HL-60 (cell line): ENCODE results near the gene CCP110.

Experiments used
- TF ChIP-seq, protein P1 (sequence below): IDR thresholded peaks from one replicate; pipeline ENCODE4 v1.5.1; 2011; ENCODE audit warnings: low read length, control low read depth, inconsistent platforms; ENCODE audit not compliant: insufficient read depth
- TF ChIP-seq, protein P2 (sequence below): IDR thresholded peaks from 2 replicates; pipeline ENCODE4 v1.6.1; 2012; ENCODE audit warnings: low read depth; ENCODE audit not compliant: insufficient replicate concordance

DNA sequence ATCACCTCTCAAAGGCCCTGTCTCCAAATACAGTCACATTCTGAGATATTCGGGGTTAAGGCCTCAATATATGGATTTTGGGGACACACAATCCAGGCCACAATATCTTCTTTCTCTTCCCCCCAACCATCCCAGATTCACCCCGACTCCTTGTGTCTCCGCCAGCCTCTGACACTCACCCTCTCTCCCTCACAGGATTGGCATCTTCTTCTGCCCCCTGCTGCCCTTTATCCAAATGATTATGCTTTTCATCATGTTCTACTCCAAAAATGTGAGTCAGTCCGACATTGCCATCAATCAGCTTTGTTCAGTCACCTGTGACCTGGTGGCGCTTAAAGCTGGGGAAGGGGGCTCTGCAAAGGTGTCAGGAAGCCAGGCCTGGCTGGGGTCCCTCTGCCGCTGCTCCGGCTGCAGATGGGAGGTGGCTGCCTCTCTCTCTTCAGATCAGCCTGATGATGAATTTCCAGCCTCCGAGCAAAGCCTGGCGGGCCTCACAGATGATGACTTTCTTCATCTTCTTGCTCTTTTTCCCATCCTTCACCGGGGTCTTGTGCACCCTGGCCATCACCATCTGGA is 36.9 kb upstream of the CCP110 start:
- TF ChIP-seq, protein P1, sequence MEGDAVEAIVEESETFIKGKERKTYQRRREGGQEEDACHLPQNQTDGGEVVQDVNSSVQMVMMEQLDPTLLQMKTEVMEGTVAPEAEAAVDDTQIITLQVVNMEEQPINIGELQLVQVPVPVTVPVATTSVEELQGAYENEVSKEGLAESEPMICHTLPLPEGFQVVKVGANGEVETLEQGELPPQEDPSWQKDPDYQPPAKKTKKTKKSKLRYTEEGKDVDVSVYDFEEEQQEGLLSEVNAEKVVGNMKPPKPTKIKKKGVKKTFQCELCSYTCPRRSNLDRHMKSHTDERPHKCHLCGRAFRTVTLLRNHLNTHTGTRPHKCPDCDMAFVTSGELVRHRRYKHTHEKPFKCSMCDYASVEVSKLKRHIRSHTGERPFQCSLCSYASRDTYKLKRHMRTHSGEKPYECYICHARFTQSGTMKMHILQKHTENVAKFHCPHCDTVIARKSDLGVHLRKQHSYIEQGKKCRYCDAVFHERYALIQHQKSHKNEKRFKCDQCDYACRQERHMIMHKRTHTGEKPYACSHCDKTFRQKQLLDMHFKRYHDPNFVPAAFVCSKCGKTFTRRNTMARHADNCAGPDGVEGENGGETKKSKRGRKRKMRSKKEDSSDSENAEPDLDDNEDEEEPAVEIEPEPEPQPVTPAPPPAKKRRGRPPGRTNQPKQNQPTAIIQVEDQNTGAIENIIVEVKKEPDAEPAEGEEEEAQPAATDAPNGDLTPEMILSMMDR, result no peak
- TF ChIP-seq, protein P2, sequence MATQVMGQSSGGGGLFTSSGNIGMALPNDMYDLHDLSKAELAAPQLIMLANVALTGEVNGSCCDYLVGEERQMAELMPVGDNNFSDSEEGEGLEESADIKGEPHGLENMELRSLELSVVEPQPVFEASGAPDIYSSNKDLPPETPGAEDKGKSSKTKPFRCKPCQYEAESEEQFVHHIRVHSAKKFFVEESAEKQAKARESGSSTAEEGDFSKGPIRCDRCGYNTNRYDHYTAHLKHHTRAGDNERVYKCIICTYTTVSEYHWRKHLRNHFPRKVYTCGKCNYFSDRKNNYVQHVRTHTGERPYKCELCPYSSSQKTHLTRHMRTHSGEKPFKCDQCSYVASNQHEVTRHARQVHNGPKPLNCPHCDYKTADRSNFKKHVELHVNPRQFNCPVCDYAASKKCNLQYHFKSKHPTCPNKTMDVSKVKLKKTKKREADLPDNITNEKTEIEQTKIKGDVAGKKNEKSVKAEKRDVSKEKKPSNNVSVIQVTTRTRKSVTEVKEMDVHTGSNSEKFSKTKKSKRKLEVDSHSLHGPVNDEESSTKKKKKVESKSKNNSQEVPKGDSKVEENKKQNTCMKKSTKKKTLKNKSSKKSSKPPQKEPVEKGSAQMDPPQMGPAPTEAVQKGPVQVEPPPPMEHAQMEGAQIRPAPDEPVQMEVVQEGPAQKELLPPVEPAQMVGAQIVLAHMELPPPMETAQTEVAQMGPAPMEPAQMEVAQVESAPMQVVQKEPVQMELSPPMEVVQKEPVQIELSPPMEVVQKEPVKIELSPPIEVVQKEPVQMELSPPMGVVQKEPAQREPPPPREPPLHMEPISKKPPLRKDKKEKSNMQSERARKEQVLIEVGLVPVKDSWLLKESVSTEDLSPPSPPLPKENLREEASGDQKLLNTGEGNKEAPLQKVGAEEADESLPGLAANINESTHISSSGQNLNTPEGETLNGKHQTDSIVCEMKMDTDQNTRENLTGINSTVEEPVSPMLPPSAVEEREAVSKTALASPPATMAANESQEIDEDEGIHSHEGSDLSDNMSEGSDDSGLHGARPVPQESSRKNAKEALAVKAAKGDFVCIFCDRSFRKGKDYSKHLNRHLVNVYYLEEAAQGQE, result no peak
